ENCODE measurements around the gene OR8B3. TPM values are rescaled to one million over a fixed set of nuclear protein-coding genes. Genes with fewer than 3 reads are reported as not detected.

The OR8B3 gene
- not detected in 2 replicates for total RNA-seq (2014; rRNA removed; shearing (Covaris generic))

DNA sequence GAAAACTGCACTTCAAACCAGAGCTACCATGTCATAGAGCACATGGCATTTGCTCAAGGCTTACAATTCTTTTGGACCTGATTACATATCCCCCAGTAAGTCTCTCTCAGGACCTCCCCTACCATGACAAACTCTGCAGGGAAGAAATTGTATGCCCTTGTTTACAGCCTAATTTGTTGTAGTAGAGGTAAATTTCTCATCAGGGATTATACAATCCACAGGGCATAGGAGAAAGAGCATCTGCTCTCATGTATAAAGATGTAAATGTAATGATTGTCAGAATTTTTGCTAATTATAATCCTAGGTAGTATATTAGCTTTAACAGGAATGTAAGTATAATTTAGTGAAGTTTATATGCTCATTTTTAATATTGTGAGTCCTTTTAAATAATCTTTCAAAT is at the start of gene OR8B3:
Gene OR8B3, minus strand, starts transcription at position 101 of the 400 bp plus-strand sequence. CDS start 1,673 bp downstream, outside the sequence.

GRCh38 chr11:124445646-124446150 is 46.9 kb upstream of the OR8B3 start, which contains the start of gene OR8B8:
Gene OR8B8, minus strand, starts transcription at chr11:124445696. Its CDS starts 4,611 bp downstream, at chr11:124441085.

GRCh38 chr11:124424384-124424921 is 25.6 kb upstream of the OR8B3 start, which contains the start of gene OR8B4:
Gene OR8B4, minus strand, starts transcription at chr11:124424871. Its CDS starts 0 bp downstream, at chr11:124424871.

GRCh38 chr11:124384399-124384798 is 14.4 kb downstream of the OR8B3 start, which contains the start of gene OR8B2:
Gene OR8B2, minus strand, starts transcription at chr11:124384499. Its CDS starts 1,156 bp downstream, at chr11:124383343.

Other genes with a start within 250 kb of the OR8B3 start
- gene OR10D3, start 215.7 kb downstream of the OR8B3 start, total RNA-seq (2014; rRNA removed; shearing (Covaris generic)): 0.60 and 1.6 TPM in 2 replicates
- gene OR8G1, start 157.9 kb downstream of the OR8B3 start, total RNA-seq (2014; rRNA removed; shearing (Covaris generic)): 0.38 and 0.64 TPM in 2 replicates
- gene OR8G5, start 142.6 kb downstream of the OR8B3 start, total RNA-seq (2014; rRNA removed; shearing (Covaris generic)): 1.1 TPM in 1 of 2 replicates, not detected in the other
- gene OR8D1, start 85.1 kb downstream of the OR8B3 start, total RNA-seq (2014; rRNA removed; shearing (Covaris generic)): not detected in 2 replicates
- gene OR8D2, start 78.8 kb downstream of the OR8B3 start, total RNA-seq (2014; rRNA removed; shearing (Covaris generic)): not detected in 2 replicates
- not detected in 2 replicates for gene OR8B2, start 14.5 kb downstream of the OR8B3 start, total RNA-seq (2014; rRNA removed; shearing (Covaris generic))
- not detected in 2 replicates for gene OR8B4, start 25.8 kb upstream of the OR8B3 start, total RNA-seq (2014; rRNA removed; shearing (Covaris generic))
- gene OR8B8, start 46.7 kb upstream of the OR8B3 start, total RNA-seq (2014; rRNA removed; shearing (Covaris generic)): not detected in 2 replicates
- not detected in 2 replicates for gene OR8B12, start 144.6 kb upstream of the OR8B3 start, total RNA-seq (2014; rRNA removed; shearing (Covaris generic))
- gene OR8A1, start 171.0 kb upstream of the OR8B3 start, total RNA-seq (2014; rRNA removed; shearing (Covaris generic)): 0.61 and 0.64 TPM in 2 replicates
- 0.08 TPM in 1 of 2 replicates, not detected in the other for gene PANX3, start 212.4 kb upstream of the OR8B3 start, total RNA-seq (2014; rRNA removed; shearing (Covaris generic))
- 27.5 and 39.3 TPM in 2 replicates for gene TBRG1, start 223.8 kb upstream of the OR8B3 start, total RNA-seq (2014; rRNA removed; shearing (Covaris generic))